ENCODE data around the gene SORCS2.

DNA sequence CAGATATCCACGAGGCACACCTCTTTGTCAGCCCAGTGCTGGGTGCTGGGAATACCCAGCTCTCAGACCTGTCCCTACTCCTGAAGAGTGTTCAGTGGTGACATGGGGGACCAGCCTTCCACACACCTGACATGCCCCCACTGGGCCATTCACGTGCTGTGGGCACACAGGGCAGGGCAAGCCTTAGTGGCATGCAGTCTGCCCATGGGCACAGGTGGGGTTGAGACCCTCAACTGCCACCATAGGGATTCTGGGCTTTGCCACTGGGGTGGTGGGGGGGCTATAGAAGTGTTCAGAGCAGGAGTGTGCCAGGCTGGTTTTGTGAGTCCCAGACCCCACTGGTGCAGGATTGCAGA is 259.1 kb downstream of the SORCS2 start:
- TF ChIP-seq, protein P1, sequence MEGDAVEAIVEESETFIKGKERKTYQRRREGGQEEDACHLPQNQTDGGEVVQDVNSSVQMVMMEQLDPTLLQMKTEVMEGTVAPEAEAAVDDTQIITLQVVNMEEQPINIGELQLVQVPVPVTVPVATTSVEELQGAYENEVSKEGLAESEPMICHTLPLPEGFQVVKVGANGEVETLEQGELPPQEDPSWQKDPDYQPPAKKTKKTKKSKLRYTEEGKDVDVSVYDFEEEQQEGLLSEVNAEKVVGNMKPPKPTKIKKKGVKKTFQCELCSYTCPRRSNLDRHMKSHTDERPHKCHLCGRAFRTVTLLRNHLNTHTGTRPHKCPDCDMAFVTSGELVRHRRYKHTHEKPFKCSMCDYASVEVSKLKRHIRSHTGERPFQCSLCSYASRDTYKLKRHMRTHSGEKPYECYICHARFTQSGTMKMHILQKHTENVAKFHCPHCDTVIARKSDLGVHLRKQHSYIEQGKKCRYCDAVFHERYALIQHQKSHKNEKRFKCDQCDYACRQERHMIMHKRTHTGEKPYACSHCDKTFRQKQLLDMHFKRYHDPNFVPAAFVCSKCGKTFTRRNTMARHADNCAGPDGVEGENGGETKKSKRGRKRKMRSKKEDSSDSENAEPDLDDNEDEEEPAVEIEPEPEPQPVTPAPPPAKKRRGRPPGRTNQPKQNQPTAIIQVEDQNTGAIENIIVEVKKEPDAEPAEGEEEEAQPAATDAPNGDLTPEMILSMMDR (IDR thresholded peaks at IDR 0.05) = no peak
- TF ChIP-seq POLR2A (IDR thresholded peaks at IDR 0.05) = no peak

All from right lobe of liver (tissue), 4 donors.